Stomach (tissue), 4 donors: ENCODE measurements around the gene KCNJ15.

Source experiments
- POLR2A ChIP-seq, 4 donors: fragments of 450-650 bp; IDR thresholded peaks; one replicate each; pipeline ENCODE4 v1.6.1; 2016; ENCODE audit warnings: antibody characterized with exemption in 4 of 4, control low read depth in 2 of 4, mild to moderate bottlenecking in 1 of 4, moderate library complexity in 1 of 4
- POLR2AphosphoS5 ChIP-seq, 3 donors: sonication (generic); formaldehyde crosslinking; IDR thresholded peaks; one replicate each; pipeline ENCODE4 v1.6.1; 2016; ENCODE audit warnings: antibody characterized with exemption in 3 of 3
- TF ChIP-seq, protein P1 (sequence below), 7 experiments: fragments of 450-650 bp in 4 of 7; fragments of 200-600 bp in 3 of 7; sonication (generic) in 3 of 7; IDR thresholded peaks; one replicate each; pipeline ENCODE4 v1.5.1; 2016 to 2019; ENCODE audit warnings: antibody characterized with exemption in 7 of 7, control low read depth in 2 of 7, mild to moderate bottlenecking in 1 of 7

DNA sequence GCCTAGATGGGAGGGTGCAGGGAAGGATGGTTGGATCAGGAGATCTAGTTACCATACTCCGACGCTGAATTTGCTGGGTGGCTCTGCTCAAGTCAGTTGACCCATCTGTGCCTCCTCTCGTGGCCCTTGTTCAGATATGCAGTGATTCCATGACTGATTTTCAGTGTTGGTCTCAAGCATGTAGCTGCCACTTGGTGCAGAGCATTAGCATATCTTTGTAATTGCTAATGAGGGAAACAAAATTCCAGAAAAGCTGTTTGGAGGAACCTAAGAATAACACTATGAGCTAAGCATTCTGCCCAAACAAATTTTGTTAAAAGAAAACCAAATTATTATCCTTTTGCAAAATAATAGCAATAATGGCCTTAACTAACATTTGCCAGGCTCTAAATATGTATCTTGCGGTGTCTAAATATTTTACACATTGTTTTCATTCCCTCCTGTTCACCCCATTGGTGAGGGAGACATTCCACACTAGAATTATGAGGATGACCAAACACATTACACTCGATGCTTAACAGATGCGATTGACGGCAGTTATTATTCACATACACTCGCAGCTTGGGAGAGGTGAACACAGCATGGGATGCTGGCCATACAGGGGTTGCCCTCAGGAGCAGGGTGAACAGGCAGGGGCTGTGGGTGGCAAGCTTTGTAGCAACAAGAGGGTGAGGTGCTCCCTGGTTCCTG lies 69.1 kb downstream of the KCNJ15 start:
- TF ChIP-seq POLR2AphosphoS5 (IDR thresholded peaks at IDR 0.05): no peak
- TF ChIP-seq, protein P1, sequence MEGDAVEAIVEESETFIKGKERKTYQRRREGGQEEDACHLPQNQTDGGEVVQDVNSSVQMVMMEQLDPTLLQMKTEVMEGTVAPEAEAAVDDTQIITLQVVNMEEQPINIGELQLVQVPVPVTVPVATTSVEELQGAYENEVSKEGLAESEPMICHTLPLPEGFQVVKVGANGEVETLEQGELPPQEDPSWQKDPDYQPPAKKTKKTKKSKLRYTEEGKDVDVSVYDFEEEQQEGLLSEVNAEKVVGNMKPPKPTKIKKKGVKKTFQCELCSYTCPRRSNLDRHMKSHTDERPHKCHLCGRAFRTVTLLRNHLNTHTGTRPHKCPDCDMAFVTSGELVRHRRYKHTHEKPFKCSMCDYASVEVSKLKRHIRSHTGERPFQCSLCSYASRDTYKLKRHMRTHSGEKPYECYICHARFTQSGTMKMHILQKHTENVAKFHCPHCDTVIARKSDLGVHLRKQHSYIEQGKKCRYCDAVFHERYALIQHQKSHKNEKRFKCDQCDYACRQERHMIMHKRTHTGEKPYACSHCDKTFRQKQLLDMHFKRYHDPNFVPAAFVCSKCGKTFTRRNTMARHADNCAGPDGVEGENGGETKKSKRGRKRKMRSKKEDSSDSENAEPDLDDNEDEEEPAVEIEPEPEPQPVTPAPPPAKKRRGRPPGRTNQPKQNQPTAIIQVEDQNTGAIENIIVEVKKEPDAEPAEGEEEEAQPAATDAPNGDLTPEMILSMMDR (IDR thresholded peaks at IDR 0.05): no peak
- no peak for TF ChIP-seq POLR2A (IDR thresholded peaks at IDR 0.05)
